Right cardiac atrium (tissue), 5 donors: ENCODE measurements around the gene MACROD2. TPM values are rescaled to one million over a fixed set of nuclear protein-coding genes. Genes with fewer than 3 reads are reported as not detected.

Source experiments
- ATAC-seq, 2 donors: fragments of 200-7000 bp; cut with Tn5 transposase; one replicate each; pipeline versions ENCODE4 v1.8.0 to v1.9.1; 2020; ENCODE audit warnings: moderate library complexity in 2 of 2, mild to moderate bottlenecking in 1 of 2
- DNase-seq, 3 donors: peaks; one replicate each; pipeline ENCODE4 v3.0.0-alpha.2; 2020
- H3K27ac ChIP-seq: one replicate; pipeline ENCODE4 v1.5.1; 2013; ENCODE audit warnings: mild to moderate bottlenecking, low read length, control low read depth, moderate library complexity
- H3K27me3 ChIP-seq: one replicate; pipeline ENCODE4 v1.6.1; 2013; ENCODE audit not compliant: control insufficient read depth, insufficient read depth
- H3K4me1 ChIP-seq: one replicate; pipeline ENCODE4 v1.6.1; 2013; ENCODE audit warnings: low read length; ENCODE audit not compliant: control insufficient read depth, insufficient read depth
- H3K4me3 ChIP-seq: one replicate; pipeline ENCODE4 v1.5.1; 2013; ENCODE audit warnings: low read length, control low read depth
- H3K9me3 ChIP-seq: one replicate; pipeline ENCODE4 v1.6.1; 2013; ENCODE audit warnings: low read length; ENCODE audit not compliant: control insufficient read depth
- WGBS: extraction: QIAGEN DNeasy Blood & Tissue Kit; methylation state at CpG from one replicate; pipeline ENCODE4 v1.1.7; 2013; 5-methylcytosine and 5-hydroxymethylcytosine counted together
- intact Hi-C, 4 donors: fragments of 100-400 bp; cut with DNase I; formaldehyde crosslinking; loops; one replicate each; pipeline versions ENCODE4 v1.11.0 to v1.14.0; 2022 to 2023
- polyA plus RNA-seq: library from polyadenylated mRNA; stranded (reverse); fragments of 200-250 nt; gene quantifications from one replicate; pipeline ENCODE4 v1.2.3, GENCODE V29; 2013
- total RNA-seq, 4 donors: library from RNA; stranded (reverse); fragmentation: NEBNext Ultra II Directional; extraction: Animal tissue kit (Norgen Biotek cat#: 25700); gene quantifications; one replicate each; pipeline ENCODE4 v1.2.1, GENCODE V29; 2021
- donor health status: healthy with polysubstance abuse.
- donor health status: DM: no; HTN: yes; CAD: no.
- donor health status: DM: no; HTN: no; CAD: no.
- donor health status: DM: no; HTN: yes; CAD: no; lungs with severe emphysema.
- donor health status: DM: yes; HTN: yes; CAD: no.

The MACROD2 gene
- total and polyA plus RNA-seq, 5 donors: 0.61 to 4.4 (median 2.4) TPM

DNA sequence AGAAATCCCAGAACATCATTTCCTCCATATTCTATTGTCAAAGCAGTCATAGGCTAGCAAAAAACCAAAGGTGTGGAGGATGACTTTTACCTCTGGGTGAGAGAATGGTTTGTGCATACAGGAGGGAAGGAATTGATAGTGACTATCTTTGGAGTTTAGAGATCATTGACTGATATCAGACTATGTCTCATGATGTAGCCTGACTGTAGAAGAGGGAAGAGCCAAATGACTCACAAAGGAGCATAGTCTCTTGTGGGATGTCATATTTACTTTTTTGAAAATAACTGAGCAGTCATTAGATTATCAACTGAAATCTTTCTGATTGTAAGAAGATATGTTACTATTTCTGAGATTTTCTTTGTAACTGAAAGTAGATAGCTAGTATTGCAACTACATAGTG lies 183.6 kb downstream of the MACROD2 start:
- ATAC-seq (no peak), DNase-seq (no peak)
- Histone ChIP-seq H3K4me3 (no peak overlapping the region), H3K4me1 (no peaks in the 10 kb centered on the region), H3K27ac (no peak overlapping the region), H3K27me3 (no peaks in the 10 kb centered on the region), H3K9me3 (no peaks in the 10 kb centered on the region)
- intact Hi-C loops: no loop called here

DNA sequence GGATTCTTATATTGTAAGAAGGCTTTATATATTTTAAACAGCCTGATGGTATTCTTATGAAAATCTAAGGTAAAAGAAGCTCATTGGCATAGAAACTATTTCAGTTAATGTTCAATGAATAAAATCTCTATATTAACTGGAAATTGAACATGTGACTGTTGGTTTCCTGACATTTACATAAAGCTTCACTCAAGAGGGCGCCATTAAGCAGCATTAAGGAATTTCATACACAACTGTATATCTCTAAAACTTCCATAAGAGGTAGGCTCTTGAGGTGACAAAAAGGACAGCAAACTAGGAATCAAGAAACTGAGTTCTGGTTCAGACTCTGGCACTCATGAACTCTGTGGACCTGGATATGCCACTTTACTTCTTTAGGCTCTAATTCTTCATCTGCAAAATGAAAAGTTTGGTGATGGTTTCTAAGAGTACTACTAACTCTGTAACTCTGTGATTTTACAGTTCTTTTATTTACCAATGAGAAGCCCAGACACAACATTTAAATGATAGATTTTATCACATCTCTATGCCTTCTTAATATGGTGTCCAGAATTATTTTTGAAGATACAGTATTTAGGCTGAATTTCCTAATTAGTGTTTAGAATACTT lies 194.6 kb downstream of the MACROD2 start:
- intact Hi-C loops: no loop called here
- no peak overlapping the region for H3K27ac ChIP-seq
- WGBS: 23% methylated on average over 1 of the region's 1 CpG
- no peak for DNase-seq
- no peaks in the 10 kb centered on the region for H3K27me3 ChIP-seq
- H3K9me3 ChIP-seq: no peaks in the 10 kb centered on the region
- no peak overlapping the region for H3K4me3 ChIP-seq
- ATAC-seq: no peak
- no peaks in the 10 kb centered on the region for H3K4me1 ChIP-seq

DNA sequence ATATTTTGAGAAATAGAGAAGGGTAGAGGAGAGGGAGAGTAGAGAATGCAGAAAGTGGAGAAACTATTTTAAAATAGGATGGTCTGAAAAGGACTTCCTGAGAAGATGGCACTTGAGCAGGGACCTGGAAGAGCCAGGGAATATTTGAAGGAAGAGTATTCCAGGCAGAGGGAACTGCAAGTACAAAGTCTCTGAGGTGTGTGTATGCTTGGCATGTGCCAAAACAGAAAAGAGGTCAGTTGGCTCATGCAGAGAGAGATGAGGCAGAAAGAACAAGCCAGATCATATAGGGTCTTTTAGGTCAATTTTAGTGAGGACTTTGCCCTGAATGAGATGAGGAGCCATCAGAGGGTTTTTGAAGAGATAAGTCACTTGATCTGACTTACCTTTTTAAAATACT lies 196.2 kb downstream of the MACROD2 start:
- H3K27ac ChIP-seq: no peak overlapping the region
- no peaks in the 10 kb centered on the region for H3K27me3 ChIP-seq
- no peaks in the 10 kb centered on the region for H3K4me1 ChIP-seq
- intact Hi-C loops: no loop called here
- H3K4me3 ChIP-seq: no peak overlapping the region
- DNase-seq (no peak), ATAC-seq (no peak)
- no peaks in the 10 kb centered on the region for H3K9me3 ChIP-seq

DNA sequence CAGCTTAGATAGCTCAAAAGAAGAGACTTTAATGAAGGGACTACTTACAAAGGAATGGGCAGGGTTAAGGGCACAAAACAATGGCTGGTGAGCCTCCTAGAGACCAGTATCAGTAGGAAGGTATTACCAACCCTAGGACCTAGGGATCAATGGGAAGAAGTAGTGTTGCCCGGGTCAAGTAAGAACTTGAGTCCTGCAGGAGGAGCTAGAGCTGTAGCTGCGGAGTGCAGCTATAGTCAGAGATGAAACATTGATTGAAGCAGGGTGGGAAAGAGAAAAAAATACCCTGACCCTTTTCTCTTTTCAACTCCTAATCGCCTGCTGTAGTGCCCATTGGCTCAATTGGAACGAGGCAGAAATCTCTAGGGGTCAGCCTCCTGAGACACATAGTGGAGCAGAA lies 198.1 kb downstream of the MACROD2 start:
- no peak for DNase-seq
- ATAC-seq: no peak
- Histone ChIP-seq H3K4me3 (no peak overlapping the region), H3K27me3 (no peaks in the 10 kb centered on the region), H3K4me1 (no peaks in the 10 kb centered on the region), H3K27ac (no peak overlapping the region), H3K9me3 (no peaks in the 10 kb centered on the region)
- WGBS: 86% methylated on average over 4 of the region's 4 CpGs
- intact Hi-C loops: no loop called here

DNA sequence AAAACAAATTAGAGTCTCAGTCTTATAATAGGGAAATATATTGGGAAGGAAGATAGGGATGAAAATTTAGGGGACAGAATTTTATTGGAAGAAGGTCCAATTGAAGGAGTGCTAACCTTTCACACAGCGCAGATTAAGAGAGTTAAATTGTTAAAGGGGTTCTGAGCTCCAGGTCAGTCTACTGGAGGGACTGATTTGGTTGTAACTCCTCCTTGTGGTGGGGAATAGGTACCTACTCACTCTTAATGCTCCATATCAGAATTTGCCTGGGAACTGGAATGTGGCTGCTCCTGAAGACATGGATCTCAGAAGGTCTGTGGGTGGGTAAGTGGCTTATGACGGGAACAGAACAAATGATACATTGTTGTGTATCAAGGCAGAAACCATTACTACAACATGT lies 198.6 kb downstream of the MACROD2 start:
- WGBS: 89% methylated on average over 2 of the region's 2 CpGs
- DNase-seq: no peak
- H3K27ac ChIP-seq: no peak overlapping the region
- intact Hi-C loops: no loop called here
- no peak overlapping the region for H3K4me3 ChIP-seq
- H3K9me3 ChIP-seq: no peaks in the 10 kb centered on the region
- no peaks in the 10 kb centered on the region for H3K4me1 ChIP-seq
- ATAC-seq: no peak
- H3K27me3 ChIP-seq: no peaks in the 10 kb centered on the region

DNA sequence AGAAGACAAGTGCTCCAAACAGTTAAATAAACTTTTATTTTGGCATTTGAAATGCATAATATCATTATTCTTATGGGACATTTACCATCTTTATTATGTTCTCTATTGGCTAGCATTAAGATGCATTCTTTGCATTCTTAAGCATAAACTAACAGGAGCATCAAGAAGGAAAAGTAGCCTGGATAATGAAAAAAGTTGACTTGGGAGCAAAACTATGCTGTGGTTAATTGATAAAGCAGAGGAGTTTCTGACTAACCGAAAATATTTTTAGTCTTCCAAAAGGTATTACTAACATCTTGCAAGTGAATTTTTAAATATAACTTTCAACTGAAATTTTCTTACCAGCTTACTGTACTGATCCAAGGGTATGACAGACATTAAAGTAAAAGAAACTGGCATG lies 201.8 kb downstream of the MACROD2 start:
- no peak overlapping the region for H3K27ac ChIP-seq
- DNase-seq (no peak), ATAC-seq (no peak)
- intact Hi-C loops: no loop called here
- no peak overlapping the region for H3K4me3 ChIP-seq
- H3K4me1 ChIP-seq: no peaks in the 10 kb centered on the region
- 64% methylated on average over 1 of the region's 1 CpG for WGBS
- H3K9me3 ChIP-seq: no peaks in the 10 kb centered on the region
- no peaks in the 10 kb centered on the region for H3K27me3 ChIP-seq

DNA sequence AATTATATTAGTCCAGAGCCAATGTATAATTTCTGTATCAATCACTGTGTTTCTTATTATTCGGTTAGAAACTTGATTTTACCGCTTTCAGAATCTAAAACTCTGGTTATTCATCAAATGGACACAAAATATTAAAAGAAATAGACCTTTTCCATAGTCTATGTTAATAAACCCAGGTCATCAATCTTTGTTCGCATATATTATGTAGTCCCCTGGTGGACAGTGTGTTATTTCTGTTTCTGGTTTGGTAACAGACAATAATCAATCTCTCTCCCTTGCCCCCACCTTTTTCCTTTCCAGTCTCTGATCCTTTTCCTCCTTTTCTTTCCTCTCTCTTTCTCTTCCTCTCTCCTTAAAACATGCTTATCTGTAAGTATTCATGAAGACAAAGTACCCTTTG lies 203.1 kb downstream of the MACROD2 start:
- H3K4me1 ChIP-seq: no peaks in the 10 kb centered on the region
- no peaks in the 10 kb centered on the region for H3K9me3 ChIP-seq
- ATAC-seq: no peak
- no peak for DNase-seq
- no peak overlapping the region for H3K27ac ChIP-seq
- intact Hi-C loops: no loop called here
- no peak overlapping the region for H3K4me3 ChIP-seq
- no peaks in the 10 kb centered on the region for H3K27me3 ChIP-seq
- 90% methylated on average over 3 of the region's 3 CpGs for WGBS

DNA sequence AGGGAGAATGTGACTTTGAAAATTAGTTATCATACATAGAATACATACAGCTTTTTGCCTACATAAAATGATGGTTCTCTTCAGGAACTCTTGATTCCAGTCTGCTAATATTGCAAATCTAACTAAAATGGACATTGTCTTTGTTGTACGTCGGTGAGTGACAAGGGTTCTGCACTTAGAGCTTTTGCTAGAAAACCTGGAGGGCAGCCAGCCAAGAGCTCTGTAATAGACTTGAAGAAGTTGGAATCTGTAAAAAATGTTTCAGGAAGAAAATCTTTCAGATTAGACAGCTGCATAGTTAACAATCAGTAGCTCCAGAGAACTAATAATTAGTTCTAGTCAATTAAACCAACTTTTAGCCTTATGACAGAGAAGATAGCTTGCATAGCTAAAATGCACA lies 203.8 kb downstream of the MACROD2 start:
- ATAC-seq: no peak
- no peak for DNase-seq
- Histone ChIP-seq H3K4me1 (no peaks in the 10 kb centered on the region), H3K27me3 (no peaks in the 10 kb centered on the region), H3K9me3 (no peaks in the 10 kb centered on the region), H3K4me3 (no peak overlapping the region), H3K27ac (no peak overlapping the region)
- WGBS: 36% methylated on average over 2 of the region's 2 CpGs
- intact Hi-C loops: no loop called here

DNA sequence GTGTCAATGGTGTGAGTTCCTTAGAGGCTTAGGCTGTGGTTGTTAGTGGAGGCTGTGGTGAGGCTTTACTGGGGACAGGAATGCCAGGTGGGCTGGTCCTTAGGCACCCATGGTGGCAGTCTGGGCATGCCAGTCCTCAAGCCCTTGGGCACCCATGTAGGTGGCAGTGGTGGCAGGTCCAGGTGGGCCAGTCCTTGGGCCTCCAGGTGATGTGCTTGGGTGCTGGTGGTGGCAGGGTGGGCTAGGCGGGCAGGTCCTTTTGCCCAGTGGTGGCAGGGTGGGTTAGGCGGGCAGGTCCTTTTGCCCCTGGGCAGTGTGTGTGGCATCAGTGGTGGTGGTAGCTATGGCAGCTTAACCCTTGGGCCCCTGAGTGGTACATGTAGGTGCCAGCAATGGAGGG lies 208.3 kb downstream of the MACROD2 start:
- no peaks in the 10 kb centered on the region for H3K9me3 ChIP-seq
- intact Hi-C loops: no loop called here
- no peaks in the 10 kb centered on the region for H3K27me3 ChIP-seq
- H3K27ac ChIP-seq: no peak overlapping the region
- H3K4me3 ChIP-seq: no peak overlapping the region
- DNase-seq (peak in 1 of 3 donors; percentile 37), ATAC-seq (peak in 1 of 2 donors; percentile 19)
- H3K4me1 ChIP-seq: no peaks in the 10 kb centered on the region
- 95% methylated on average over 2 of the region's 2 CpGs for WGBS

DNA sequence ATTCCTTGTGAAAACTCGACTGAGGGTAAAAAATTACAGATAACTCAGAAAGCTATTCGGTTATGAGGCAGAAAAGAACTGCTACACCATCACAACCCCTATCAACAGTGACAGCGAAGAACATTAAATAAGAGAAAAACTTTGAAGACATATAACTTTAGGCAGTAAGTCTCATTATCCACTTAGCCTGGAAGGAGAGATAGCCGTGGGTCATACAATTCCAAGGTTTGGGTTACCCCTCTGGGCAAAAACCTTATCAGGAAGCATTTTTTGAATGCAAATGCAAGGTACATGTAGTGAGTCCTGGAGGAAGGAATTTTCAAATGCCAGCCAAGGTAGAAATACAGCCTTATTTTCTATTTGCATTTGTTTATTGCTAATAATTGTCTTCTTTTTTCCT lies 212.3 kb downstream of the MACROD2 start:
- no peak overlapping the region for H3K27ac ChIP-seq
- H3K4me3 ChIP-seq: no peak overlapping the region
- ATAC-seq: no peak
- no peaks in the 10 kb centered on the region for H3K4me1 ChIP-seq
- no peak for DNase-seq
- intact Hi-C loops: no loop called here
- H3K27me3 ChIP-seq: no peaks in the 10 kb centered on the region
- no peaks in the 10 kb centered on the region for H3K9me3 ChIP-seq
- 33% methylated on average over 4 of the region's 4 CpGs for WGBS

DNA sequence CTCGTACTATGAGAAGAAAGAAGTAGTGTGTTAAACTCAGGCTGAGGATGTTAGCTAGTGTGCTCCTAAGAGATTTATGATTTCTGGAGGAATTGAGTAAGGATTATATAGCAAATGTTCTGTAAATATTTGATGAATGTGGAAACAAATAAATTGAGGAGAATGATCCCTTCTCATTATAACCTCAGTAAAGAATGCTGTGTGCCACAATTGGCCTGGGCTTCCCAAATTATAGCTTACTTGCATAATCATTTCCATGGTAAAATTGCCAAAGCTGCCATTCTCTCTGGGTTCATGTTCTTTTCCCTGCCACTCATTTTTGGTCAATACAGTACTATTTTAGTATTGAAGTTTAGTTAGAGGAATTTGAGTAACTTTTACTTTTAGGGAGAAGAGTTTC lies 213.6 kb downstream of the MACROD2 start:
- Histone ChIP-seq H3K27ac (no peak overlapping the region), H3K27me3 (no peaks in the 10 kb centered on the region), H3K9me3 (no peaks in the 10 kb centered on the region), H3K4me3 (no peak overlapping the region), H3K4me1 (no peaks in the 10 kb centered on the region)
- 90% methylated on average over 1 of the region's 1 CpG for WGBS
- ATAC-seq (no peak), DNase-seq (no peak)
- intact Hi-C loops: no loop called here

DNA sequence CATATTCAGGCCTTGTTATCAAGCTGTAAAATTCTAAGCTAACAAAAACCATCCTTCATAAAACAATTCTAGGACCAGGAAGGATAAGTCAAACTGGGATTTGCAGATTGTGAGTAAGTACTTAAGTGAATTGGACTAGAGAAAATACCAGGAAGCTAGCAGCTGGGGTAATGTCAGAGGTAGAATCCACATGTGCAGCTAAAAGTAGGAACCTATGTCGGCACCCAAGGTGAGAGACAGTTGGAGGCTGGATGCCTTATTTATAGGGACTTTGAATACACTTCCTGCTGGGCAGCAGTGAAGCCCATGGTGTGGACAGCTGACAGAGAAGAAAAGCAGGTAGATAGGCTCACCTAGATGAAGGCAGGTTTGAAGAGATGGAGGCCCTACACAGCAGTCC lies 214.8 kb downstream of the MACROD2 start:
- WGBS: 70% methylated on average over 1 of the region's 1 CpG
- ATAC-seq: no peak

More for the DNA sequence above, 214.8 kb downstream of the MACROD2 start:
- DNase-seq: no peak
- H3K27ac ChIP-seq: no peak overlapping the region
- H3K4me3 ChIP-seq: no peak overlapping the region
- H3K4me1 ChIP-seq: no peaks in the 10 kb centered on the region
- H3K9me3 ChIP-seq: no peaks in the 10 kb centered on the region
- no peaks in the 10 kb centered on the region for H3K27me3 ChIP-seq
- intact Hi-C loops: no loop called here
